ACHN (cell line): ENCODE results near the gene SSC4D.
A peak's percentile ranks its signal among the peaks of the same experiment; 100 is the strongest.
"Not testable (repeated sequence)": the region's sequence is repeated elsewhere in the genome, so short reads cannot be mapped to it uniquely, and the experiment has no call there.

ENCODE experiments used
- DNase-seq: peaks from one replicate; pipeline ENCODE4 v3.0.0-alpha.2; 2015
- in situ Hi-C: cut with HindIII; loops from 2 replicates; pipeline ENCODE4 v1.10.0; 2017; ENCODE audit warnings: low sequenced_read_pairs, low pct_ligation_motif_present, low pct_unique_long_range_greater_than_20kb

The SSC4D gene

GRCh38 chr7:76425156-76425555, 15.7 kb upstream of the SSC4D start:
- in situ Hi-C loops: loop anchor here (10.0 kb wide), 1 partner anchor 60 kb away; no protein-coding TSS in a partner anchor
- DNase-seq: no peak

GRCh38 chr7:76424413-76425111, 15.1 kb upstream of the SSC4D start, which contains the start of gene ZP3:
Gene ZP3 (plus strand): TSS chr7:76424950. CDS start chr7:76424965, 15 bp downstream.
- in situ Hi-C loops: loop anchor here (10.0 kb wide), 1 partner anchor 60 kb away; no protein-coding TSS in a partner anchor
- no peak for DNase-seq

- in situ Hi-C loops: loop anchor here (10.0 kb wide), 1 partner anchor 59 kb away; no protein-coding TSS in a partner anchor
- peak; percentile 55 for DNase-seq
Measured at GRCh38 chr7:76423666-76424412, 14.3 kb upstream of the SSC4D start.

- peak; percentile 100 for DNase-seq
- in situ Hi-C loops: loop anchor here (10.0 kb wide), 1 partner anchor 56 kb away; no protein-coding TSS in a partner anchor
Measured at GRCh38 chr7:76421097-76421496, 11.6 kb upstream of the SSC4D start.

GRCh38 chr7:76417654-76418310, 8.3 kb upstream of the SSC4D start:
- in situ Hi-C loops: not testable (repeated sequence)

GRCh38 chr7:76412249-76412648, 2.8 kb upstream of the SSC4D start:
- in situ Hi-C loops: no loop called here
- no peak for DNase-seq

More at GRCh38 chr7:76417654-76418310, 8.3 kb upstream of the SSC4D start:
- DNase-seq: not testable (repeated sequence)

GRCh38 chr7:76411626-76412025, 2.1 kb upstream of the SSC4D start:
- no peak for DNase-seq
- in situ Hi-C loops: no loop called here

GRCh38 chr7:76408121-76408560, 1.4 kb downstream of the SSC4D start:
- no peak for DNase-seq
- in situ Hi-C loops: no loop called here

GRCh38 chr7:76407718-76408117, 1.8 kb downstream of the SSC4D start:
- in situ Hi-C loops: no loop called here
- no peak for DNase-seq

GRCh38 chr7:76405738-76406137, 3.8 kb downstream of the SSC4D start:
- in situ Hi-C loops: no loop called here
- DNase-seq: no peak

GRCh38 chr7:76403780-76404494, 5.6 kb downstream of the SSC4D start:
- in situ Hi-C loops: no loop called here
- no peak for DNase-seq

GRCh38 chr7:76403097-76403496, 6.4 kb downstream of the SSC4D start:
- DNase-seq, in situ Hi-C loops: not testable (repeated sequence)

GRCh38 chr7:76400248-76400647, 9.2 kb downstream of the SSC4D start:
- DNase-seq: no peak
- in situ Hi-C loops: no loop called here

GRCh38 chr7:76397409-76398183, 11.9 kb downstream of the SSC4D start:
- DNase-seq: peak; percentile 95
- in situ Hi-C loops: no loop called here

- in situ Hi-C loops: no loop called here
- no peak for DNase-seq
Measured at GRCh38 chr7:76396864-76397263, 12.6 kb downstream of the SSC4D start.

GRCh38 chr7:76395965-76396726, 13.4 kb downstream of the SSC4D start:
- in situ Hi-C loops: no loop called here
- no peak for DNase-seq

- in situ Hi-C loops, DNase-seq: not testable (repeated sequence)
Measured at GRCh38 chr7:76395605-76395964, 13.9 kb downstream of the SSC4D start.
